NCI-H524 (cell line): ENCODE results near the gene AFF1.
A peak's percentile ranks its signal among the peaks of the same experiment; 100 is the strongest.

ENCODE experiments used
- DNase-seq, 2 experiments: peaks; one replicate each; lab custom pipeline; 2025; lab: John Stamatoyannopoulos, UW

AFF1 gene

DNA sequence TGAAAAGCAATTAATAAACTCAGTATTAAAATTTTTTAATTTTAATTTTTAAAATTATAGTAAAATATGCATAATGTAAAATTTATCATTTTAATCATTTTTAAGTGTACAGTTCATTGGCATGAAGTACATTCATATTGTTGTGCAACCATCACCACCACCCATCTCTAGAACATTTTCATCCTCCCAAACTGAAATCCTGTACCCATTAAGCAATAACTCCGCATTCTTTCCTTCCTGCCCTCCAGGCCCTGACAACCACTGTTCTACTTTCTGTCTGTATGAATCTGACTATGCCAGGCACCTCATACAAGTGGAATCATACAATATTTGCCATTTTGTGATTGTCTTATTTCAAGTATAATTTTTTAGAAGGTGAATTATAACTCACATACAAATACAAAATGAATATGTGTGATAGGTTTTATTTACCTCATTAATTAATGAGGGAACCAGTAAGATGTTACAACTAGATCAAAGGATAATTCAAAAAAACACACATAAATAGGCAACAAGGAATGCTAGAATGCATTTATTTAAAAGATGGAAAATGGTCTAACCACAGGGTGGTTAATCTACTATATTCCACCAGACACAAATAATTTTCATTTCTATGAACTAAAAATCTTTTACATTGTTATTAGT is 13.1 kb upstream of the AFF1 start:
- no peak for DNase-seq

DNA sequence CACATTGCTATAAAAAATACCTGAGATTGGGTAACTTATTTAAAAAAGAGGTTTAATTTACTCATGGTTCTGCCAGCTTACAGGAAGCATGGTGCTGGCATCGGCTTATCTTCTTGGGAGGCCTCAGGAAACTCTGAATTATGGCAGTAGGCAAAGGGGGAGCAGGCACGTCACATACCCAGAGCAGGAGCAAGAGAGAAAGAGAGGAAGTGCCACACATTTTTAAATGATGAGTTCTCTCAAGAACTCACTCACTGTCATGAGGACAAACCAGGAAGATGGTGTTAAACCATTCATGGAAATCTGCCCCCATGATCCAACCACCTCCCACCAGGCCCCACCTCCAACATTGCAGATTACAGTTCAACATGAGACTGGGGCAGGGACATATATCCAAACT is 10.0 kb upstream of the AFF1 start:
- DNase-seq: no peak

DNA sequence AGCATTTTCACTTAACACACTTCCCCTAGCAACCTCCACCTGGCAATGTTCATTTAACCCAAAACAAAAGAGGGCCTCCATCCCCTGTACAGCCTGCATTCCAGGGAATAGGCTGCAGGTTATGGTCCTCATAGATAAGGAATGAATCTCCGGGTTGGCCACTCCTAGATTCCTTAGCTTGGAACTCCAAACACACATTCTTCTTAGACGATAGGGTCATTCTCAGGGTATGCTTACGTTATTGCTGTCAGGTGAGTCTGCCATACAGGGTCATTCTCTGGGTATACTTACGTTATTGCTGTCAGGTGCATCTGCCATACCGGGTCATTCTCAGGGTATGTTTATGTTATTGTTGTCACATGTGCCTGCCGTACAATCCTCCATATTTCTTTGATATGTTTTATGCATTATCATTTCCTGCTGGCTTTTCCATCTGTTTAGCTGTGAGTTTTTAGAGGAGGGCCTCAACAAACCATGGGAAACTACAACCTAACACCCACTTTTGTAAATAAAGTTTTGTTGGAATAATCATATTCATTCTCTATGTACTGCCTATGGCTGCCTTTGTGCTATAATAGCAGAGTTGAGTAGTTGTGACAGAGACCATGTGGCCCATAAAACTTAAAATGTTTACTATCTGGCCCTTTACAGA is 8.2 kb upstream of the AFF1 start:
- DNase-seq: no peak

DNA sequence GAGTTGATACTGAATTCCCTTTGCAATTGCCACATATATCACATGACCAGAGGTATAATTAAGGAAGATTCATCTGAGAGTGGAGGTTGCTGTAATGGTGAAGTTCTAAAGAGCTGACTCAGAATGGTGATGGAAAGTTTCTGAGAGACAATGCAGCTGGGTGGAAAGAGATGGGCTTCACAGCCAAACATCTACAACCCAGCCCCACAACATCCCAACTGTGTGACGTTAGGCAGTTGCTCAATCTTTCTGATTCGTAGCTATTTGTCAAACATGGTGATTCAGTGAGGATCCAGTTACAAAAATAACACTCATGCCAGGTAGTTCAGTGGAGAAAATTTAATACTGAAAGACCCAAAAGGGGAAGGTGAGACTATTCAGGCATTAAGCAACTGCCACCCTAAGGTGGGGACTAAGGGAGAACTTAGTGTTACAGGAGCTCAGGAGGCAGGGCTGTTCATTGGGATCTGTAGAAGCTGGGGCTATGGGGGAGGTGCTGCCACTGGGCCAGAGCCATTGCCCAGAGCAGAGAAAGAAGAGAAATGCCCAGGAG is 6.9 kb upstream of the AFF1 start:
- no peak for DNase-seq

DNA sequence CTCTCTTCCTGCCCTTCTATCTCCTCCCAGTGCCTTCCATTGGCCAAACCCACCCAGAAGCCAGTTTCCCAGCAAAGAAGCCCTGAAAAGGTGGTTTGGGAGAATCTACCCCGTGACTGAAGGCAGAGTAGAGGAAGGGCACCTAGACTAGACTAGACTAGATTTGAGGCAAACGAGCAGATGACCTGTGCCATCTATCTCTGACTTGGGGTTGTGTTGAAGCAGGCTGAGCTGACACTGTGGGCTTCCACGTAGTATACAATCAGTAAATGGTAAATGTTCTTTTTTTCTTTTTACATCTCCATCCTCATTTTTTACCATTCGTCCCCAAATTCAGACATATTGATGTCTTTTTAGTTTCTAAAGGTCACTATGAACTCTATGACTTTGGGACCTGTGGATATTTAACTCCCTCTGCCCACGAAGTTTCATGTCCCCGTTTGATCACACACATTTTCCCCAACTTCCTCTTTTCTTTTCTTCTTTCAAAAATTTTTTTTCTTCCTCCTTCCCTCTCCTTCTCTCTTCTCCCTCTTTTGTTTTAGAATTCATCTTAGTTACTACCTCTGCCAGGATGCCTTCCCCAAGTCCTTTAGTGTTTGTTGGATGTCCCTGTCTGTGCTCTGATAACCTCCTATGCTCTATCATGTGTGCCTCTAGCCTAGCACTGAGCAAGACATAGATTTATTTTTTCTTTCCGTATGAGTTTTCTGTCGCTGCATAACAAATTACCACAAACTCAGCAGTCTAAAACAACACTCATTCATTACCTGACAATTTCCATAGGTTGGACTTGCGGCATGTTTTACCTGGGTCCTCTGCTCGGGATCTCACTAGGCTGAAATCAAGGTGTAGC is 6.2 kb upstream of the AFF1 start:
- no peak for DNase-seq

DNA sequence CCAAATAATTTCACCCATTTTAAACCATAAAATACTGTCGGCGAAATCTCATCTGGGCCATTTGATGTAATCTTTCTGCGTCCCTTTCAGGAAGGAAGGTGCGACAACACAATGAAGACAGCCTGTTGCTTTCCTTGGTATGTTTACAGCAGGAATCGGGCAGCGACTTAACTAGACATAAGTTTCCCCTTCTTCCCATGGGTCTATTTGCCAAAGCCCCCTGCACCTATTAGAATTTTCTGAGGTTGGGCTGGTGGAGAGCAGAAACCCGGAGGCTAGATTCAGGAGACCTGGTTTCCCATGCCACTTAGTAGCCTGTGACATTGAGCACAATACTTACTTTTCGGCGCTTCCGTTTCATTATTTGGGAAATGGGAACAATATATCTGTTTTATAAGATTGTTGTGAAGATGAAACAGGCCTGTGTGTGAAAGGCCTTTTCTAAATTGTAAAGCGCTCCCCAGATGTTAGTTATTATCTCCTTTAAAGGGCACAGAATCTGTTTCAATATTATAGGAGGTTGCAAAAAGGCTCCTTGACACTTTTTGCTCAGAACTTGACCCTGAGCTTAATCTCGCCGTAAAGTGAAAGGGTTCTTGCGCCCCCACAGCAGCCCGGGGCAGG is 552 bp upstream of the AFF1 start:
- peak in 1 of 2 experiments; percentile 8 for DNase-seq

DNA sequence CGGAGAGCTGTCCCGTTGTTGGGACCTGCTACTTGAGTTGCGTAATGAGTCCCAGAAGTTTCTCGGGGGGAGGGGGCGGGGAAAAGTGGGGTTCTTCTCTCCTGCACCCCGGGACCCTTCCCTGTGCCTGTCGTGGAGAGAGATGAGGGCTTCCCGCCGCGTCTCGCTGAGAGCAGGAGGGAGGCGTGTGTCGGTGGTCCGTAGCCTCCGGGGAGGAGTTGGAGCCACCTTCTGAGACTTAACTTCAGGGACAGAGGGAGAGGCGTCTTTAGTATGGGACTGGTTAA is 698 bp downstream of the AFF1 start:
- DNase-seq: no peak

DNA sequence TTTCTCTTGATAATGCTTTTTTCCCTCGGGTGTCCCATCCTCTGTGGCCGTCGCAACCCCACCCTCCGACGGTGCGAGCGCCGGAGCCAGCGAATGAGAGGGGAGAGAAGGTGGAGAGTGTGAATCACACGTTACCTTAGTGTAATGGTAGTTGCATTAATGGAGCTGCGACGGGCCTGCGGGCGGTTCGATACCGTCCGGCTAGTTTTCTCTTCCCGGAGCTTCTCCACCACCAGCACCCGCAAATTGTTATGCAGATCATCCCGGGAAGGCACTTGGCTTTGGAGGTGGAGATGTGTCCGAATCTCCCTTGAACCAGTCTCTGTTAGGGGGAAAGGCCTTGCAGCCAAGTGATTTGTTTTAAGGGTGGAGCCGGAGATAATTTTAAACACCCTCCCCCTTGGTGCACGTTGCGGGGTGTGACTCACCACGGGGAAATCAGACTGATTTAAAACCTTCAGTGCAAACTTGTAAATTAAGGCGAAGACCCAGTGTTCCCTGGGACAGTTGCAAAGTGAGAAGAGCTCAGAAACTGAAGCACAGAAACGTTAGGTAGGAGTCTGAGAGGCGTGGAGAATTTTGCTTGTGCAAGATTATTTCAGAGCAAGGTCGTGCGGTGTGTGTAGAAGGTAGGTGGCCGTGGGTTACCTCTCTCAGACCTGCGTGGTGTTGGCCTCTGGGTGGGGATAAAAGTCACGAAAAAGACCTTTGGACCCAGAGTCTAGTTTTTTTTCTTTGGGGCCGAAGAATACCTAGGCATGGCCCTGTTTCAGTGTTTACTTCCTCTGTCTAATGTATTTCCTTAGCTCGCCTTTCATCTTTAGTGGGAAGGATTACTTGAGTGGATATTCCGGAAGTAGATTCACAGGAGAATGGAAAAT is 1.3 kb downstream of the AFF1 start:
- no peak for DNase-seq

DNA sequence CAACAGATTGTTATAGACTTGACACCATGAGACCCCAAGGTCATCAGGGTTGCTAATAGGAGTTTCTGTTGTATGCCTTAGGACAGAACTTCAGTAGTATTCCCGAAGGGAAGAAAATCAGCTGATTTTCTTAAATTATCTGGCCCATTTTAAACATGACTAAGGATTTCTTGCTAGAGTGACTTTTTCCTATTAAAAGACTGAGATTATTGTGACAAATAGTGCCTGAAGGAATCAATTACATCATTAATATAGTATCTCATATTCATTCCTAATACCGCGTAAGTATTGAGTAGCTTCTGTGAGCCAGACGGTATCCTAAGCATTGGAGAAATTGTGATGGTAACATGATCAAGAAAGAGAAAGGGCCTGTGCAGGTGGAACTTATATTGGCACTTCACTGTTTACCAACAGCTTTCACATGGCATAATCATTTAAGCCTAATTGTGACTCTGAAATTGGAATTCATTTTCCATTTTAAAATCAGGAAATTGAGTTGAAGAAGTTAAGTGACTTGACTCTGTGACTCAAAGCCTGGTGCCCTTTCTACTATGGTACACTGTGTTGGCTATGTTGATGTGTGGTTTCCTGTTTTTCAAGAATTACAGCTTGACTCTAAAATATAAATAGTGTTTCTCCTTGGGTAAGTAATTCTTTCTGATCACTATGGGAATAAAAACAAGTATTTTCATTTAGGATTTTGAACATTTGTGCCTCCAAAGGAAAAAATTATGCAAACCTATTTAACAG is 4.1 kb downstream of the AFF1 start:
- DNase-seq: no peak

DNA sequence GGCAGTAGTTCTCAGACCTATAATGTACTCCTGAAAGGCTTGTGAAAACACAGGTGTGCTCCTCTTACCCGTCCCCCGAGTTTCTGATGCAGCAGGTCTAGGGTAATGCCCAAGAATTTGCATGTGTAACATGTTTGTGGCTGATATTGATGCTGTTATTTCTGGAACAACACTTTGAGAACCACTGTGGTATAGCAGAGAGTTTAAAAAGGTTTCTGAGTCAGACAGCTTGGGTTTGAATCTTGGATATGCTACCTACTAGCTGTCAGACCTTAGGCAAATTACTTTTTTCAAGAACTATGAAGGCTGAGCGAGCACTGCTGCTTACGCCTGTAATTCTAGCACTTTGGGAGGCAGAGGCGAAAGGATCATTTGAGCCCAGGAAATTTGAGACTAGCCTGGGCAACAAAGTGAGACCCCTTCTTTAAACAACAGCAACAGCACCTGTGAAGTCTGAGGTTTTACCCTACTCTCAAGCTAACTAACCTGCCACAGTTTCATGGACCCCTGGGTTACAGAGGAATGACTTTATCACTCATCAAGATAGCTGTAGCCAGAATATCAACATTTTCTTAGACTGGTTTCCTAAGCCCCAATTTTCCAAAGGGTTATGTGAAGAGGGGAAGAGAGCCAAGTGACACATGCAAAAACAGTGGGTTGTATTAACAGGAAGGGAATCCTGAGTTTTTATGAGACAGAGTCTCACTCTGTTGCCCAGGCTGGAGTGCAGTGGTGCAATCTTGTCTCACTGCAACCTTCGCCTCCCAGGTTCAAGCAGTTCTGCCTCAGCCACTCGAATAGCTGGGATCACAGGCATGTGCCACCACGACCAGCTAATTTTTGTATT is 5.1 kb downstream of the AFF1 start:
- no peak for DNase-seq

DNA sequence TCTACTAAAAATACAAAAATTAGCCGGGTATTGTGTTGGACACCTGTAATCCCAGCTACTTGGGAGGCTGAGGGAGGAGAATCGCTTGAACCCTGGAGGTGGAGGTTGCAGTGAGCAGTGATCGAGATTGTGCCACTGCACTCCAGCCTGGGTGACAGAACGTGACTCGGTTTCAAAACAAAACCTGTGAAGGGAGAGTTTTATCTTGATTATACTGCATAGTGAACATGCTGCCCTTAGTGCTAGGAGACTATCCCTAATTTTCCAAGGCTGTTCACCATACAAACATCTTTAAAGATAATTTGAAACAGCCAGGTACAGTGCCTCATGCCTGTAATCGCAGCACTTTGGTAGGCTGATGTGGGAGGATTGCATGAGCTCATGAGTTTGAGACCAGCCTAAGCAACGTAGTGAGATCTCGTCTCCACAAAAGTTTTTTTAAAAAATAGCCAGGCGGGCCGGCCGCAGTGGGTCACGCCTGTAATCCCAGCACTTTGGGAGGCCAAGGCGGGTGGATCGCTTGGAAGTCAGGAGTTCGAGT is 6.2 kb downstream of the AFF1 start:
- DNase-seq: no peak

DNA sequence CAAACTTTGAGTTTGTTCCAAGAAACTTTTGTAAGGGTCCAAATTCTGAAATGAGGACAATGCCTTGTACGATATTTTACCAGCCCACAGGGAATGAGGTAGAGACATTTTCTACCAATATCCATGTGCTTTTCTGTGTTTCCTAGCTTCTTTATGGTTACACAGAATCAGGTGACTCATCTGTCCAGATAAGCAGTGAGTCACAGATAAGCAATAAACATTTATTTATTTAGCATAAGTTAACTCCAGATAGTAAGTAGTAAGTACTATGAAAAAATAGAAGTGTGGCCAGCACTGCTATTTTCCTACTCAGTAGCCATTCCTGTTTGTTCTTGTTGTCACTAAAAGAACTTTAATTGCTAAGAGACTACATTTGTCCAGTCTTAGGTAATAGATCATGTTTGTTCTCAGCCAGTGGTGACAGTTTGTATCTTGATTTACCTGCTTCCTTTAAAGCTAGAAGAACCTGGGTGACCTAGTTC is 7.4 kb downstream of the AFF1 start:
- no peak for DNase-seq

DNA sequence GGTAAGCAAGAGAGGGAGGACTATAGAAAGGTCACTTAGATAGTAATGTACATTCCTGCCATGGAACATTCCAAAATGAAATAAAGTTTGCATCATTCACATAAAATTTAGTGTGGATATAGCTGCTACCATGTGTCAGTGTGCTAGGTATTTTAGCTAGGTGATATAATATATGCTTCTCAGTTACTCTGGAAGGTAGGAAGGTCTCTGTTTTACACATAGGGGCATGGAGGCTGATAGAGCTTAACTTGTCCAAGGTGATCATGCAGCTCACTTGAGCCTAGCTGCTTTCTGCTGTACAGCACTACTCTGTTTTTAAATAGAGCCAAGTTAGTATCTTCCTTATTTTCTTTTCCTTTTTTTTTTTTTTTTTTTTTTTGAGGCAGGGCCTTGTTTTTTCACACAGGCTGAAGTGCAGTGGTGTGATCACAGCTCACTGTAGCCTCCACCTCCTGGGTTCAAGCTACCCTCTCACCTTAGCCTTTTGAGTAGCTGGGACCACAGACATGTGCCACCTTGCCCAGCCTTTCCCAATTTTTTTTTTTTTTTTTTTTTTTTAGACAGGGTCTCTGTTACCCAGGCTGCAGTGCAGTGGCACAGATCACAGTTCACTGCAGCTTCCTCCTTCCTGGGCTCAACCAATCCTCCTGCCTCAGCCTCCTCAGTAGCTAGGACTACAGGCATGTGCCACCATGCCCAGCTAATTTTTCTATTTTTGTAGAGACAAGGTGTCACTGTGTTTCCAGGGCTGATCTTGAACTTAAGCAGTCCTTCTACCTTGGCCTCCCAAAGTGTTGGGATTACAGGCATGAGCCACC is 10.4 kb downstream of the AFF1 start:
- no peak for DNase-seq

DNA sequence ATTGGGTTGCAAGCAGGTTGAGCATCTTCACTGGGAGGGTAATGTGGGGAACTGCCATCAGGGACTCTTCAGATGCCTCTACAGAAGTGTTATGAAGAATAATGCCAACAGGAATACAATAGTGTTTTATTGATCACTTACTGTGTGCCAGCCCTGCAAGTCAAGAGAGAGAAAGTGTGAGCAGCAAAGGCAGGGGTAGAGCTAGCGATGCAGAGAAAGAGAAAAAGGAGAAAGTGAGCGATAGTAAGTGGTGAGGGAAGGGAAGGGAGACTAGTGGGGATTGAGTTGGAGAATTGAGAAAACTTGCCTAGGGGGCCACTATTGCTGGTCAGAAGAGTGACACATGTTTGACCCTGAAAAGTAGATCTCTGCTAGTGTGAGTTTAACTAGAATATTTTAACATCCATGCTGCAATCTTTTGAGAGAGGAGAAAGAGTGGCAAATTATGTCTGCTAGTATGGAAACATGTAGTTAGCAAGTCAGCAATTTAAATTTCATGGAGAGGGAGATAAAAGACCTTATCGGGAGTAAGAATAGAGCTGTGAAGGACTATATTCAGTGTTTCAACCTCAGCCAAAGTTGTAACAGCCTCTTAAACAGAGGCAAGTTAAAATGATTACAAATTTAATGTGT is 12.2 kb downstream of the AFF1 start:
- no peak for DNase-seq

DNA sequence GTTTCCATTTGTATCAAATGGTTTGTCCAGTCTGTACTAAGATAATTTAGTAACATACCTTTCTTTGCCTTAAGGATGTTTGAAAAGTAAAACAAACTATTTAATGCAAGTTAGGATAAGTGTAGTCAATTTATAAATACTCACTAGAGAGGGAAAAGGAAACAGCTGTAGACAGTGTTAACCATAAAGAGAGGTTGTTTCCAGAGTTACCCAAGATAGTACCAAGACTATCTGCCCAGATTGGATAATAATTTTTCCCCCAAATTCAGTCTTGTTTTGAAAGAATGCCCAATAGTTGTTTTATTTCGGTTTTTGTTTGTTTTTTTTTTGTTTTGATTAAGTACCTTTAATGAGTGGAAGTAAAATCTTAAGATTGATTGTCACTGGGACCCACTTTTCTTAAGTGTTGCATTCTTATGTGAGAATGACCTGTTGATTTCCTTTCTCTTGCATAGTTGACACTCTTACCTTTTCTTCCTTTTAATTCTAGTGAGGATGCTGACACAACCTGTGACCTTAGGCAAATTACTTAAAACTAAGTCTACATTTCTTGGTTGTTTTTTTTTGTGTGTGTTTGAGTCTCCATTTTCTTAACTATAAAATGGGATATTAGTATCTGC is 12.8 kb downstream of the AFF1 start:
- DNase-seq: no peak

DNA sequence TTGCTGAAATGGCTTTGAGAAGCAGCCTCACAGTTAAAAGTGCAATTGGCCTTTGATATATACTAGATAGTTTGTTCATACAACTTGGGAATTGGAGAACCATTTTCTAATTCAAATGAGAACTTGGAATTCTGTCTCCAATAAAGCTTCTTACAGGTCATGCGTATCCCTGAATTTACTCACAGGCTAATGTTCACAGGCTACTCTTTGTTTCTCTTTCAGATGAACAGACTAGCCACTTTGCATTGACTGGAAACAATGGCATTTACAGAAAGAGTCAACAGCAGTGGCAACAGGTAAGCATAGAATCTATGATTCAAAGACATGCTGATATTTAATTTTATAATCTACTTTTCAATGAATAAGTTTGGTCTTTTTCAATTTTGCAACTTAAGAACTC is 13.5 kb downstream of the AFF1 start:
- DNase-seq: no peak

DNA sequence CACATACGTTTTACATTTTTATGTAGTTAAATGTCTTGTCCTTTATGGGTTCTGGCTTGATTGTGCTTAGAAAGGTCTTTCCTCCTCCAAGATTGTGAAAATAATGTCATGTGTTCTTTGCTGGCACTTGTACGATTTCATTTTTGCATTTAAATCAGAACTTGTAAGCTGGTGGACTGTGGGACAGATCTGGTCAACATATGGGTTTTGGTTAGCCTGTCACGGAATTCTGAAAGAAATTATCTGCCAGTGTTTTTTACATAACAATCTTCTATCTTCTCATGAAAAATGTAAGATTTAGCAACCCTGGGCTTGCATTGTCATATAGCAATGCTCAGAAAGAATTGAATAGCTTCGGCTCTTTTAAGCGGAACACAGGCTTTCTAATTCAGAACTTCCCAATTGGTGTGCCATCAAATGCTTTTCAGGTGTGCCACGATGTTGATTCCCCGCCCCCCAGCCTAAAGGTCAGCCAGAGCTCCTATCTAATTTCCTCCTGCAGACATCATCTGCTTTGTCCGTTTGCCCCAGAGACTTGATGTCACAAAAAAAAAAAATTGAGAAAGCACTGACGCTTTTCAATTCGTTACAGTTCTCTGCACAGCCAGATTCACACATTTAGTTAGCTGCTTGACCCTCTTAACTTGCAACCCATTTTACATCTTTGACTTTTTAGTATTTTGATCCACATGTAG is 16.2 kb downstream of the AFF1 start:
- DNase-seq: no peak
